PC-9 (cell line): Measurements from ENCODE around the gene DAPK2. TPM values are rescaled to one million over a fixed set of nuclear protein-coding genes. Genes with fewer than 3 reads are reported as not detected.

Experiments
- BruUV-seq: library from RNA; stranded (reverse); fragments of 400-500 nt; replicated peaks from 2 replicates; lab custom pipeline; 2021; lab: Mats Ljungman, UMichigan
- CTCF ChIA-PET: fragments of 300-600 bp; sonication (Branson Sonifier 250); formaldehyde crosslinking; loops from one replicate; lab custom pipeline; 2022; ENCODE audit warnings: antibody characterized with exemption; lab: Charles Lee
- POLR2A ChIA-PET: fragments of 300-600 bp; sonication (Branson Sonifier 250); formaldehyde crosslinking; loops from one replicate; lab custom pipeline; 2022; ENCODE audit warnings: antibody characterized with exemption; ENCODE audit not compliant: unreplicated experiment; lab: Charles Lee
- DNase-seq, 2 experiments: peaks; one replicate each; pipeline versions ENCODE4 v3.0.0 to v3.0.0-alpha.2; 2015 to 2022; ENCODE audit warnings: mixed read lengths in 1 of 2
- H2AFZ ChIP-seq: fragments of 200-600 bp; sonication (generic); 2 replicates; pipeline ENCODE4 v1.8.1; 2017; ENCODE audit warnings: antibody characterized with exemption
- H3F3A ChIP-seq: fragments of 200-600 bp; sonication (generic); 2 replicates; pipeline ENCODE4 v1.8.1; 2017; ENCODE audit warnings: antibody characterized with exemption, mild to moderate bottlenecking, low read depth; ENCODE audit not compliant: insufficient read depth
- H3K27ac ChIP-seq: fragments of 200-600 bp; sonication (generic); 2 replicates; pipeline ENCODE4 v1.6.1; 2016; ENCODE audit warnings: mixed run types
- H3K27me3 ChIP-seq: fragments of 200-600 bp; sonication (generic); 2 replicates; pipeline ENCODE4 v1.6.1; 2016; ENCODE audit warnings: low read depth, mixed run types; ENCODE audit not compliant: insufficient read depth
- H3K36me3 ChIP-seq: fragments of 200-600 bp; sonication (generic); 2 replicates; pipeline ENCODE4 v1.6.1; 2016; ENCODE audit warnings: low read depth, mixed run types
- H3K4me1 ChIP-seq: fragments of 200-600 bp; sonication (generic); replicated peaks from 2 replicates; pipeline ENCODE4 v1.6.1; 2016; ENCODE audit warnings: mixed run types; ENCODE audit not compliant: insufficient read depth
- H3K4me2 ChIP-seq: fragments of 200-600 bp; sonication (generic); 2 replicates; pipeline ENCODE4 v1.6.1; 2017; ENCODE audit warnings: mixed run types
- H3K4me3 ChIP-seq: fragments of 200-600 bp; sonication (generic); 2 replicates; pipeline ENCODE4 v1.6.1; 2016; ENCODE audit warnings: mixed run types
- H3K79me2 ChIP-seq: fragments of 200-600 bp; sonication (generic); 2 replicates; pipeline ENCODE4 v1.6.1; 2017; ENCODE audit warnings: low read depth, mixed run types
- H3K9me2 ChIP-seq: fragments of 200-600 bp; sonication (generic); 2 replicates; pipeline ENCODE4 v1.8.1; 2017; ENCODE audit warnings: mild to moderate bottlenecking; ENCODE audit not compliant: insufficient read depth
- H3K9me3 ChIP-seq: fragments of 200-600 bp; sonication (generic); 2 replicates; pipeline ENCODE4 v1.8.1; 2016; ENCODE audit warnings: low read depth; ENCODE audit not compliant: insufficient read depth
- H4K20me1 ChIP-seq: fragments of 200-600 bp; sonication (generic); 2 replicates; pipeline ENCODE4 v1.8.1; 2017; ENCODE audit not compliant: insufficient read depth
- EZH2 ChIP-seq: fragments of 200-600 bp; sonication (generic); IDR thresholded peaks from 2 replicates; pipeline ENCODE4 v1.8.0; 2017; ENCODE audit warnings: antibody characterized with exemption, low read depth
- intact Hi-C: fragments of 100-400 bp; cut with micrococcal nuclease; formaldehyde crosslinking; loops from one replicate; pipeline ENCODE4 v1.10.0; 2022; ENCODE audit not compliant: unreplicated experiment
- total RNA-seq: library from RNA; stranded (reverse); gene quantifications from 2 replicates; pipeline ENCODE4 v1.2.3, GENCODE V29; 2021
- TF ChIP-seq, protein P1 (sequence below): fragments of 200-600 bp; sonication (generic); conservative IDR thresholded peaks from 2 replicates; pipeline ENCODE4 v1.6.1; 2017; ENCODE audit warnings: mixed run types, antibody characterized with exemption, mild to moderate bottlenecking, moderate library complexity

Gene DAPK2
- total RNA-seq, 1 experiment from 2014 or later: 11.0 TPM

DNA sequence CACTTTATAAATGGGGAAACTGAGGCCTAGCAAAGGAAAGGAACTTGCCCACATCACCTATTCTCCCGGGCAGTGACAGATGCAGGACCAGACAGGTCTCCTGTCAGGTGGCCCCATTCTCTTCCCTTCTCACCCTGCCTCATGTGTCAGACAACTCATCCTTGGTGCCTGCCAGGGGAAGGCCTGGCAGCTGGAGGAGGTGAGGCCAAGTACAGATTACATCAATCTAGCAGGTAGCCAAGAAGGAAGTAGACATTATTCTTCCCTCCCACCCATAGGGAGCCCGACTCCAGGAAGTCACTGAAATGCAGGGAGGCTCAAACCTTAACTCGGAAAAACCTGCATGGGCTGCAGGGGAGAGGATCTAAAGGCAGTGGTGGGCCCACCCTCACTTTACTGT, 39.6 kb downstream of the DAPK2 start:
- DNase-seq: peak; percentile 29 to 62
- Histone ChIP-seq H2AFZ (no peak overlapping the region), H3K9me3 (no peaks in the 10 kb centered on the region), H4K20me1 (no peaks in the 10 kb centered on the region), H3K4me1 (peaks cover 47% of the 10 kb centered on the region), H3K27ac (no peak overlapping the region), H3F3A (peaks cover 6% of the 10 kb centered on the region; the same call in 1 of the 2 replicates), H3K36me3 (no peaks in the 10 kb centered on the region), H3K79me2 (no peaks in the 10 kb centered on the region), H3K27me3 (no peaks in the 10 kb centered on the region), H3K9me2 (no peaks in the 10 kb centered on the region), H3K4me2 (no peak overlapping the region), H3K4me3 (no peak overlapping the region)
- TF ChIP-seq, protein P1, sequence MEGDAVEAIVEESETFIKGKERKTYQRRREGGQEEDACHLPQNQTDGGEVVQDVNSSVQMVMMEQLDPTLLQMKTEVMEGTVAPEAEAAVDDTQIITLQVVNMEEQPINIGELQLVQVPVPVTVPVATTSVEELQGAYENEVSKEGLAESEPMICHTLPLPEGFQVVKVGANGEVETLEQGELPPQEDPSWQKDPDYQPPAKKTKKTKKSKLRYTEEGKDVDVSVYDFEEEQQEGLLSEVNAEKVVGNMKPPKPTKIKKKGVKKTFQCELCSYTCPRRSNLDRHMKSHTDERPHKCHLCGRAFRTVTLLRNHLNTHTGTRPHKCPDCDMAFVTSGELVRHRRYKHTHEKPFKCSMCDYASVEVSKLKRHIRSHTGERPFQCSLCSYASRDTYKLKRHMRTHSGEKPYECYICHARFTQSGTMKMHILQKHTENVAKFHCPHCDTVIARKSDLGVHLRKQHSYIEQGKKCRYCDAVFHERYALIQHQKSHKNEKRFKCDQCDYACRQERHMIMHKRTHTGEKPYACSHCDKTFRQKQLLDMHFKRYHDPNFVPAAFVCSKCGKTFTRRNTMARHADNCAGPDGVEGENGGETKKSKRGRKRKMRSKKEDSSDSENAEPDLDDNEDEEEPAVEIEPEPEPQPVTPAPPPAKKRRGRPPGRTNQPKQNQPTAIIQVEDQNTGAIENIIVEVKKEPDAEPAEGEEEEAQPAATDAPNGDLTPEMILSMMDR: no peak
- no peak for TF ChIP-seq EZH2
- no TSS peak for BruUV-seq
- intact Hi-C loops: no loop called here
- POLR2A ChIA-PET: no interaction called here
- CTCF ChIA-PET: interaction anchor here (0.6 kb wide), 1 partner anchor 162 kb away, joined by 5 read pairs; no protein-coding TSS in a partner anchor

DNA sequence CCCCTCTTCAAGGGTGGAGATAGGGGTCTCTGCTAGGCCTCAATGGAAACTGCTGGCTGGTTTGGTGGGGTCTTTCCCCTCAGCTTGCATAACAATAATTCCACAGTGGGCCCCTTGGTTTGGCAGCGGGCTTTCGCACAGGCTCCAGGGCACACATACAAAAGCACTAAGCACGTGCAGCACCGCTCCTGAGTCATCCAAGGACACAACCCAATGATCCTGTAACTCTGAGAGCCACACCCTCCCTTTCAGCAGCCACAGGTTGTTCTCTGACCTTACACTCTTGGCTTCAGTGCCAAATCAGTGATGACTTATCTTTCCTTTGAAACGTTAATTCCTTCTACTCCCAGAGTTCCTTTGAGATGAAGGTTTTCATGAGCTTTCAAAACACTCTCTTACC, 41.7 kb downstream of the DAPK2 start:
- H3K36me3 ChIP-seq: no peaks in the 10 kb centered on the region
- TF ChIP-seq, protein P1: no peak
- TF ChIP-seq EZH2: no peak
- H3K4me3 ChIP-seq: no peak overlapping the region
- H3K79me2 ChIP-seq: no peaks in the 10 kb centered on the region
- H3K9me3 ChIP-seq: no peaks in the 10 kb centered on the region
- no peak overlapping the region for H3K27ac ChIP-seq
- H3K9me2 ChIP-seq: no peaks in the 10 kb centered on the region
- H4K20me1 ChIP-seq: no peaks in the 10 kb centered on the region
- peak; percentile 68 to 93 for DNase-seq
- POLR2A ChIA-PET: no interaction called here
- H3F3A ChIP-seq: peaks cover 6% of the 10 kb centered on the region; the same call in 1 of the 2 replicates
- H3K27me3 ChIP-seq: no peaks in the 10 kb centered on the region
- H3K4me1 ChIP-seq: peaks cover 35% of the 10 kb centered on the region
- intact Hi-C loops: no loop called here
- H2AFZ ChIP-seq: no peak overlapping the region
- CTCF ChIA-PET: interaction anchor here (1.0 kb wide), 1 partner anchor 42 kb away, joined by 6 read pairs; the partner anchor contains the start of gene DAPK2
- peak overlapping the region; percentile 27; the same call in 1 of the 2 replicates for H3K4me2 ChIP-seq
- no TSS peak for BruUV-seq

DNA sequence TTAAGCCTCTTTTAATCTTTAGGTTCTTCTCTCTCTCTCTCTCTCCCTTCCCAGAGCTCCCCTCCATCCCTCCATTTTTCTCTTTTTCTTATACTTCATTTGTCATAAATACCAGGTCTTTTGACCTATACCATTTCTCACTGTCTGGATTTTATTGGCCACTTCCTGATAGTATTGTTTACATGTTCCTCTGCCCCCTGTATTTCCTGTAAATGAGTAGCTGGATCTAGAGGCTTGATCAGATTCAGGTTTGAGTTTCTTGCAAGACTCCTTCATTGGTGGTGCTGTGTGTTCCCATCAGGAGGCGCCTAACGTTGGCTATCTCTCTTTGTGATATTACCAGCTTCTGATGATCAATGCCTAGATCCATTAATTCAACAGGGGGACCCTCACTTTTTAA, 42.2 kb downstream of the DAPK2 start:
- no peaks in the 10 kb centered on the region for H3K9me2 ChIP-seq
- H3K9me3 ChIP-seq: no peaks in the 10 kb centered on the region
- peaks cover 29% of the 10 kb centered on the region for H3K4me1 ChIP-seq
- no peaks in the 10 kb centered on the region for H3K27me3 ChIP-seq
- TF ChIP-seq, protein P1: no peak
- TF ChIP-seq EZH2: no peak
- H2AFZ ChIP-seq: no peak overlapping the region
- H3K4me3 ChIP-seq: no peak overlapping the region
- no peak overlapping the region for H3K4me2 ChIP-seq
- peaks cover 6% of the 10 kb centered on the region; the same call in 1 of the 2 replicates for H3F3A ChIP-seq
- intact Hi-C loops: no loop called here
- no peaks in the 10 kb centered on the region for H3K79me2 ChIP-seq
- peak in 1 of 2 experiments; percentile 43 for DNase-seq
- no TSS peak for BruUV-seq
- no peak overlapping the region for H3K27ac ChIP-seq
- ChIA-PET POLR2A (no interaction called here), CTCF (no interaction called here)
- H3K36me3 ChIP-seq: no peaks in the 10 kb centered on the region
- no peaks in the 10 kb centered on the region for H4K20me1 ChIP-seq
